Neural crest cell (in vitro differentiated cells): ENCODE measurements around the gene LMTK3. TPM values are rescaled to one million over a fixed set of nuclear protein-coding genes. Genes with fewer than 3 reads are reported as not detected.

ENCODE experiments used
- DNase-seq: peaks from one replicate; pipeline ENCODE4 v3.0.0; 2021; ENCODE audit warnings: low read depth, mixed read lengths, low spot score
- H3K27ac Mint-ChIP-seq: one replicate; pipeline ENCODE4 v1.8.0; 2021; ENCODE audit warnings: mild to moderate bottlenecking, mixed read lengths; ENCODE audit not compliant: unreplicated experiment
- H3K27me3 Mint-ChIP-seq: 2 replicates; pipeline ENCODE4 v1.8.0; 2021; ENCODE audit warnings: low read depth, mild to moderate bottlenecking, mixed read lengths
- H3K36me3 Mint-ChIP-seq: 2 replicates; pipeline ENCODE4 v1.8.0; 2021; ENCODE audit warnings: low read depth, mild to moderate bottlenecking, mixed read lengths
- H3K4me1 Mint-ChIP-seq: 2 replicates; pipeline ENCODE4 v1.8.0; 2021; ENCODE audit warnings: mixed read lengths
- H3K4me3 Mint-ChIP-seq: one replicate; pipeline ENCODE4 v1.8.0; 2021; ENCODE audit warnings: mild to moderate bottlenecking, mixed read lengths
- H3K9me3 Mint-ChIP-seq: 2 replicates; pipeline ENCODE4 v1.8.0; 2021; ENCODE audit warnings: mixed read lengths
- total RNA-seq: library from RNA; stranded (reverse); gene quantifications from 2 replicates; pipeline ENCODE4 v1.2.1, GENCODE V29; 2021
- TF ChIP-seq, protein P1 (sequence below): fragments of 200-600 bp; sonication (generic); conservative IDR thresholded peaks from 2 replicates; pipeline ENCODE4 v1.5.0; 2021; ENCODE audit warnings: antibody characterized with exemption, mild to moderate bottlenecking

Gene LMTK3
- total RNA-seq, 1 donor from 2014 or later: 3.1 TPM

GRCh38 chr19:48484931-48485612 is 26.6 kb downstream of the LMTK3 start:
- DNase-seq: no peak
- Mint-ChIP-seq H3K27me3 (peaks cover 49% of the 10 kb centered on the region), H3K4me1 (peaks cover 26% of the 10 kb centered on the region)

GRCh38 chr19:48484247-48484893 is 27.3 kb downstream of the LMTK3 start:
- no peak for DNase-seq
- H3K4me3 Mint-ChIP-seq: peak overlapping the region; percentile 65
- peaks cover 16% of the 10 kb centered on the region for H3K36me3 Mint-ChIP-seq
- TF ChIP-seq, protein P1, sequence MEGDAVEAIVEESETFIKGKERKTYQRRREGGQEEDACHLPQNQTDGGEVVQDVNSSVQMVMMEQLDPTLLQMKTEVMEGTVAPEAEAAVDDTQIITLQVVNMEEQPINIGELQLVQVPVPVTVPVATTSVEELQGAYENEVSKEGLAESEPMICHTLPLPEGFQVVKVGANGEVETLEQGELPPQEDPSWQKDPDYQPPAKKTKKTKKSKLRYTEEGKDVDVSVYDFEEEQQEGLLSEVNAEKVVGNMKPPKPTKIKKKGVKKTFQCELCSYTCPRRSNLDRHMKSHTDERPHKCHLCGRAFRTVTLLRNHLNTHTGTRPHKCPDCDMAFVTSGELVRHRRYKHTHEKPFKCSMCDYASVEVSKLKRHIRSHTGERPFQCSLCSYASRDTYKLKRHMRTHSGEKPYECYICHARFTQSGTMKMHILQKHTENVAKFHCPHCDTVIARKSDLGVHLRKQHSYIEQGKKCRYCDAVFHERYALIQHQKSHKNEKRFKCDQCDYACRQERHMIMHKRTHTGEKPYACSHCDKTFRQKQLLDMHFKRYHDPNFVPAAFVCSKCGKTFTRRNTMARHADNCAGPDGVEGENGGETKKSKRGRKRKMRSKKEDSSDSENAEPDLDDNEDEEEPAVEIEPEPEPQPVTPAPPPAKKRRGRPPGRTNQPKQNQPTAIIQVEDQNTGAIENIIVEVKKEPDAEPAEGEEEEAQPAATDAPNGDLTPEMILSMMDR: no peak
- H3K27ac Mint-ChIP-seq: peak overlapping the region; percentile 2
- H3K27me3 Mint-ChIP-seq: peaks cover 45% of the 10 kb centered on the region
- H3K4me1 Mint-ChIP-seq: peaks cover 25% of the 10 kb centered on the region
- no peaks in the 10 kb centered on the region for H3K9me3 Mint-ChIP-seq

More at GRCh38 chr19:48484931-48485612, 26.6 kb downstream of the LMTK3 start:
- TF ChIP-seq, protein P1: no peak
- Mint-ChIP-seq H3K4me3 (peak overlapping the region; percentile 65), H3K9me3 (no peaks in the 10 kb centered on the region), H3K36me3 (peaks cover 13% of the 10 kb centered on the region), H3K27ac (no peak overlapping the region)

DNA sequence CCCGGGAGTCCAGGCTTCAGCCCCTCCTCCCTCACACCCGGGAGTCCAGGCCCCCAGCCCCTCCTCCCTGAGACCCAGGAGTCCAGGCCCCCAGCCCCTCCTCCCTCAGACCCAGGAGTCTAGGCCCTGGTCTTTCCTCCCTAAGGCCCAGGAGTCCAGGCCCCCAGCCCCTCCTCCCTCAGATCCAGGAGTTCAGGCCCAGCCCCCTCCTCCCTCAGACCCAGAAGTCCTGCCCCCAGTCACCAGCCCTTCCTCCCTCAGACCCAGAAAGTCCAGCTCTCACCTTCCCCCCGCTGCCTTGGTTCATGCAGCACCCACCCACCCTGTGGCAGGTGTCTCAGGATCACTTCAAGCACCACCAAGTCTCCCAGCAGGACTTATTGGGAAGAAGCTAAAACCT is 28.3 kb downstream of the LMTK3 start:
- H3K27me3 Mint-ChIP-seq: peaks cover 37% of the 10 kb centered on the region
- H3K27ac Mint-ChIP-seq: peak overlapping the region; percentile 75
- TF ChIP-seq, protein P1: no peak
- no peaks in the 10 kb centered on the region for H3K9me3 Mint-ChIP-seq
- H3K36me3 Mint-ChIP-seq: peaks cover 19% of the 10 kb centered on the region
- H3K4me1 Mint-ChIP-seq: peaks cover 26% of the 10 kb centered on the region
- no peak for DNase-seq
- peak overlapping the region; percentile 74 for H3K4me3 Mint-ChIP-seq

DNA sequence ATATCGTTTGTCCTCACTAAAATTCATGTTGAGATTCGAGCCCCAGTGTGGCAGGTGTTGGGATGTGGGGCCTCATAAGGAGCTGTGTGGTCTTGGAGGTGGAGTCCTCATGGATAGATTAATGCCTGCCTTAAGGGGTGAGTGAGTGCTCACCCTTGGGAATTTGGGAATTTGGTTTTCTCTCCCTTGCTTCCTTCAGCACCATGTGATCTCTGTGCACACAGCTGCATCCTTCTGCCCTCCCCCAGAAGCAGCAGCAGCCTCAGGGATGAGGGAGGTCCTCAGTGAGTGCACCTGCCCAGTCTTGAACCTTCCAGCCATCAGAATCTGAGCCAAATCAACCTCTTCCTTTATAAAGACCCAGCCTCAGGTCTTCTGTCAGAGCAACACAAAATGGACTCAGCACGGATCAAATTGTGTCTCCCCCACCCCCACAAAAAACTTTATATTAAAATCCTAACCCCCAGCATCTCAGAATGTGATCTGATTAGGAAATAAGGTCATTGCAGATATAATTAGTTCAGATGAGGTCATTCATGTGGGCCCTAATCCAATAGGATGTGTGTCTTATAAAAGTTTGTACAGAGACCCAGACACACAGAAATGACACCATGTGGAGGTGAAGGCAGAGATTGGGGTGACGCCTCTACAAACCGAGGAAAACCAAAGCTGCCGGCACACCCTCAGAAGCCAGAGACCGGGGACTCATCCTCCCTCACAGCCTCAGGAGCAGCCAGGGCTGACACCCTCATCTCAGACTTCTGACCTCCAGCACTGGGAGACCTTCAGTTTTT is 29.6 kb downstream of the LMTK3 start:
- TF ChIP-seq, protein P1: no peak
- peaks cover 26% of the 10 kb centered on the region for H3K27me3 Mint-ChIP-seq
- no peaks in the 10 kb centered on the region for H3K9me3 Mint-ChIP-seq
- no peak for DNase-seq
- peaks cover 19% of the 10 kb centered on the region for H3K36me3 Mint-ChIP-seq
- H3K4me1 Mint-ChIP-seq: peaks cover 26% of the 10 kb centered on the region
- peak overlapping the region; percentile 57 for H3K27ac Mint-ChIP-seq
- H3K4me3 Mint-ChIP-seq: peak overlapping the region; percentile 51
